Osteocyte (in vitro differentiated cells): ENCODE results near the gene ABCA6. TPM values are rescaled to one million over a fixed set of nuclear protein-coding genes. Genes with fewer than 3 reads are reported as not detected.

ENCODE experiments used
- DNase-seq: peaks from one replicate; pipeline ENCODE4 v3.0.0; 2021; ENCODE audit warnings: mixed read lengths; ENCODE audit not compliant: unreplicated experiment; ENCODE audit errors: extremely low spot score
- H3K27ac Mint-ChIP-seq: one replicate; pipeline ENCODE4 v1.8.0; 2021; ENCODE audit warnings: mild to moderate bottlenecking, mixed read lengths; ENCODE audit not compliant: unreplicated experiment
- H3K27me3 Mint-ChIP-seq: one replicate; pipeline ENCODE4 v1.8.0; 2021; ENCODE audit warnings: mixed read lengths; ENCODE audit not compliant: unreplicated experiment
- H3K36me3 Mint-ChIP-seq: one replicate; pipeline ENCODE4 v1.8.0; 2021; ENCODE audit warnings: mixed read lengths; ENCODE audit not compliant: unreplicated experiment
- H3K4me1 Mint-ChIP-seq: one replicate; pipeline ENCODE4 v1.8.0; 2021; ENCODE audit warnings: mixed read lengths; ENCODE audit not compliant: unreplicated experiment
- H3K4me3 Mint-ChIP-seq: one replicate; pipeline ENCODE4 v1.8.0; 2021; ENCODE audit warnings: mild to moderate bottlenecking, moderate library complexity, mixed read lengths; ENCODE audit not compliant: unreplicated experiment
- H3K9me3 Mint-ChIP-seq: one replicate; pipeline ENCODE4 v1.8.0; 2021; ENCODE audit warnings: mixed read lengths; ENCODE audit not compliant: unreplicated experiment
- CTCF ChIP-seq: fragments of 200-600 bp; sonication (generic); IDR thresholded peaks from 2 replicates; pipeline ENCODE4 v1.5.0; 2021; ENCODE audit warnings: antibody characterized with exemption, mild to moderate bottlenecking, moderate library complexity
- microRNA-seq: library from miRNA; unstranded; fragments of <30 nt; microRNA quantifications from one replicate; pipeline ENCODE4 v1.1.0, GENCODE V29; 2020; ENCODE audit not compliant: unreplicated experiment
- total RNA-seq: library from RNA; stranded (reverse); gene quantifications from 2 replicates; pipeline ENCODE4 v1.2.1, GENCODE V29; 2021

ABCA6 gene
- total RNA-seq, 1 donor from 2014 or later, result 1.2 TPM

GRCh38 chr17:69030169-69030568 is 111.5 kb downstream of the ABCA6 start:
- Mint-ChIP-seq H3K4me1 (no peaks in the 10 kb centered on the region), H3K4me3 (no peak overlapping the region)
- DNase-seq, result no peak

More at GRCh38 chr17:69030169-69030568, 111.5 kb downstream of the ABCA6 start:
- Mint-ChIP-seq H3K27ac (no peak overlapping the region), H3K27me3 (no peaks in the 10 kb centered on the region), H3K9me3 (no peaks in the 10 kb centered on the region), H3K36me3 (no peaks in the 10 kb centered on the region)
- TF ChIP-seq CTCF, result no peak

Small RNA genes within 50 kb of the gene (microRNA-seq; reads per million reads assigned to microRNA genes)
- gene MIR4524A (not detected), gene MIR4524B (not detected)

Other genes with a start within 250 kb of the ABCA6 start
- gene ABCA8, start 186.5 kb downstream of the ABCA6 start, total RNA-seq, result 34.1 and 37.0 TPM in 2 replicates
- 1.1 and 1.8 TPM in 2 replicates for gene ABCA9, start 81.0 kb downstream of the ABCA6 start, total RNA-seq
- gene ABCA10, start 86.9 kb upstream of the ABCA6 start, total RNA-seq, result 1.7 and 1.8 TPM in 2 replicates
- 15.9 and 18.9 TPM in 2 replicates for gene ABCA5, start 185.2 kb upstream of the ABCA6 start, total RNA-seq